Measurements from ENCODE around the gene OR5H2.

DNA sequence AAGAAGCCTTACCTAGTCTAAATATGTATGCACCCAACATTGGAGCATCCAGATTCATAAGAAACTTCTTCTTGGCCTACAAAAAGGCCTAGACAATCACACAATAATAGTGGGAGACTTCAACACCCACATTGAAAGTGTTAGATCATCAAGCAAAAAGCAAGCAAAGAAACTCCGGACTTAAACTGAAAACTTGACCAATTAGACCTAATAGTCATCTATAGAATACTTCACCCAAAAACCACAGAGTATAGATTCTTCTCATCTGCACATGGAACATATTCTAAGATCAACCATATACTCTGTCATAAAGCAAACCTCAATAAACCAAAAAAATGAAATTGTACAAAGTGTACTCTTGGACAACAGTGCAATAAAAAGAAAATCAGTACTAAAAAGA, 49.0 kb downstream of the OR5H2 start:
- TF ChIP-seq MXD4 (CRISPR knock-in tag; IDR thresholded peaks at IDR 0.05; ENCODE audit: borderline replicate concordance) (no peak), NR1H2 (CRISPR knock-in tag; IDR thresholded peaks at IDR 0.05) (no peak), ETV6 (CRISPR knock-in tag; IDR thresholded peaks at IDR 0.05) (no peak), ELF4 (CRISPR knock-in tag; IDR thresholded peaks at IDR 0.05; ENCODE audit: low read depth) (no peak)
- TF ChIP-seq, protein P1, sequence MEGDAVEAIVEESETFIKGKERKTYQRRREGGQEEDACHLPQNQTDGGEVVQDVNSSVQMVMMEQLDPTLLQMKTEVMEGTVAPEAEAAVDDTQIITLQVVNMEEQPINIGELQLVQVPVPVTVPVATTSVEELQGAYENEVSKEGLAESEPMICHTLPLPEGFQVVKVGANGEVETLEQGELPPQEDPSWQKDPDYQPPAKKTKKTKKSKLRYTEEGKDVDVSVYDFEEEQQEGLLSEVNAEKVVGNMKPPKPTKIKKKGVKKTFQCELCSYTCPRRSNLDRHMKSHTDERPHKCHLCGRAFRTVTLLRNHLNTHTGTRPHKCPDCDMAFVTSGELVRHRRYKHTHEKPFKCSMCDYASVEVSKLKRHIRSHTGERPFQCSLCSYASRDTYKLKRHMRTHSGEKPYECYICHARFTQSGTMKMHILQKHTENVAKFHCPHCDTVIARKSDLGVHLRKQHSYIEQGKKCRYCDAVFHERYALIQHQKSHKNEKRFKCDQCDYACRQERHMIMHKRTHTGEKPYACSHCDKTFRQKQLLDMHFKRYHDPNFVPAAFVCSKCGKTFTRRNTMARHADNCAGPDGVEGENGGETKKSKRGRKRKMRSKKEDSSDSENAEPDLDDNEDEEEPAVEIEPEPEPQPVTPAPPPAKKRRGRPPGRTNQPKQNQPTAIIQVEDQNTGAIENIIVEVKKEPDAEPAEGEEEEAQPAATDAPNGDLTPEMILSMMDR (IDR thresholded peaks at IDR 0.05): no peak

Data from WTC11 (cell line).